Uterus (tissue), 2 donors: ENCODE measurements around the gene ATXN1L.

Experiments
- POLR2A ChIP-seq, 2 donors: fragments of 450-650 bp; IDR thresholded peaks; one replicate each; pipeline ENCODE4 v1.6.1; 2016; ENCODE audit warnings: antibody characterized with exemption in 2 of 2, mild to moderate bottlenecking in 1 of 2, moderate library complexity in 1 of 2
- TF ChIP-seq, protein P1 (sequence below), 4 experiments: fragments of 200-600 bp in 2 of 4; fragments of 450-650 bp in 2 of 4; sonication (generic) in 2 of 4; IDR thresholded peaks; one replicate each; pipeline ENCODE4 v1.5.1; 2016 to 2019; ENCODE audit warnings: antibody characterized with exemption in 4 of 4, mild to moderate bottlenecking in 2 of 4, moderate library complexity in 1 of 4

GRCh38 chr16:71796501-71797097, 49.2 kb upstream of the ATXN1L start:
- TF ChIP-seq, protein P1, sequence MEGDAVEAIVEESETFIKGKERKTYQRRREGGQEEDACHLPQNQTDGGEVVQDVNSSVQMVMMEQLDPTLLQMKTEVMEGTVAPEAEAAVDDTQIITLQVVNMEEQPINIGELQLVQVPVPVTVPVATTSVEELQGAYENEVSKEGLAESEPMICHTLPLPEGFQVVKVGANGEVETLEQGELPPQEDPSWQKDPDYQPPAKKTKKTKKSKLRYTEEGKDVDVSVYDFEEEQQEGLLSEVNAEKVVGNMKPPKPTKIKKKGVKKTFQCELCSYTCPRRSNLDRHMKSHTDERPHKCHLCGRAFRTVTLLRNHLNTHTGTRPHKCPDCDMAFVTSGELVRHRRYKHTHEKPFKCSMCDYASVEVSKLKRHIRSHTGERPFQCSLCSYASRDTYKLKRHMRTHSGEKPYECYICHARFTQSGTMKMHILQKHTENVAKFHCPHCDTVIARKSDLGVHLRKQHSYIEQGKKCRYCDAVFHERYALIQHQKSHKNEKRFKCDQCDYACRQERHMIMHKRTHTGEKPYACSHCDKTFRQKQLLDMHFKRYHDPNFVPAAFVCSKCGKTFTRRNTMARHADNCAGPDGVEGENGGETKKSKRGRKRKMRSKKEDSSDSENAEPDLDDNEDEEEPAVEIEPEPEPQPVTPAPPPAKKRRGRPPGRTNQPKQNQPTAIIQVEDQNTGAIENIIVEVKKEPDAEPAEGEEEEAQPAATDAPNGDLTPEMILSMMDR (IDR thresholded peaks at IDR 0.05), result no peak
- TF ChIP-seq POLR2A (IDR thresholded peaks at IDR 0.05), result no peak
